Skin of body (tissue), 2 donors: ENCODE results near the gene HPCAL1. TPM values are rescaled to one million over a fixed set of nuclear protein-coding genes. Genes with fewer than 3 reads are reported as not detected.
A peak's percentile ranks its signal among the peaks of the same experiment; 100 is the strongest.
"Not testable (repeated sequence)": the region's sequence is repeated elsewhere in the genome, so short reads cannot be mapped to it uniquely, and the experiment has no call there.

Experiments
- DNase-seq: peaks from one replicate; lab custom pipeline; 2025; lab: John Stamatoyannopoulos, UW
- total RNA-seq: library from RNA; depleted of rRNA; stranded (reverse); fragments of >200 nt; gene quantifications from one replicate; pipeline ENCODE4 v1.2.3, GENCODE V29; 2014

Gene HPCAL1
- total RNA-seq, 1 donor from 2014 or later, result 7.9 TPM

- no peak for DNase-seq
Measured at GRCh38 chr2:10437806-10438205, 135.1 kb downstream of the HPCAL1 start.

- DNase-seq, result no peak
Measured at GRCh38 chr2:10438688-10439087, 136.0 kb downstream of the HPCAL1 start.

- no peak for DNase-seq
Measured at GRCh38 chr2:10439185-10439879, 136.6 kb downstream of the HPCAL1 start.

DNA sequence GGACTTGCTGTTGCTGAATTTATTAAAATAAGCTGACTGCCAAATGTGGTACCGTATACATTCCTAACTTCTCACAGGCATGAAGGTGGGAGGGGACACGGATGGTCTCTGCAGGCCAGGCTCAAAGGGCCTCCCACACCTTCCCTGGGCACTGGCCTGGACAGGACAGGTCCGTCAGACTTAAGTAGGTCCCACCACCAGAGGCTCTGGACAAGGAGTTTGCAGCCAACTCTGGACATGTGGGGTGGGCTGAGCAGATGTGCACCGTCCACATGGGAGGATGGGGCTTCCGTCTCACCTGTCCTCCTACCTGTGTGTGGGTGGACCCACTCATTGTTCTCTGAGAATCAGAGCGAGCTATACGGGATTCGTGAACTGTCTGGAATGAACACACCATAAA lies 137.3 kb downstream of the HPCAL1 start:
- no peak for DNase-seq

GRCh38 chr2:10440736-10441135 lies 138.0 kb downstream of the HPCAL1 start:
- DNase-seq, result no peak

DNA sequence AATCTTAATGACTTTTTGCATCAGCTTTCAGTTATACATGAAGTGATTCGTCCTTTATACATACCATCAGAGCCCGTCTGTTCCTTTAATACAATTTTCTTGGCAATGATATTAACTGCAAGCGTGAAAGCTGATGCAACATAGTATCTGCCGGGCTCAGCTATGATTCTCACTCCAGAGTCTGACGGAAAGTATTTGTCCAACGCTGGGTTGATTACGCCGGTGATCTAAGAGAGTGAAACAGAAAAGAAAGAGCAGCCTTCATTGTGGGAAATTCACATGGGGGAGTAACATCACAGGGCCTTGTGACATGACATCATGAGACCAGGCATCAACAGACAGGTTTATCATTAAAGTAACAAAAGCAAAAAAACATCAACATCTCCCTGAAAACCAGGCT lies 139.2 kb downstream of the HPCAL1 start:
- DNase-seq, result no peak

- DNase-seq, result not testable (repeated sequence)
Measured at GRCh38 chr2:10442469-10443126, 139.9 kb downstream of the HPCAL1 start.

- DNase-seq, result no peak
Measured at GRCh38 chr2:10444463-10444862, 141.8 kb downstream of the HPCAL1 start.

- no peak for DNase-seq
Measured at GRCh38 chr2:10446631-10447030, 143.9 kb downstream of the HPCAL1 start.

- DNase-seq, result peak; percentile 21
Measured at GRCh38 chr2:10447300-10447894, 144.7 kb downstream of the HPCAL1 start.

DNA sequence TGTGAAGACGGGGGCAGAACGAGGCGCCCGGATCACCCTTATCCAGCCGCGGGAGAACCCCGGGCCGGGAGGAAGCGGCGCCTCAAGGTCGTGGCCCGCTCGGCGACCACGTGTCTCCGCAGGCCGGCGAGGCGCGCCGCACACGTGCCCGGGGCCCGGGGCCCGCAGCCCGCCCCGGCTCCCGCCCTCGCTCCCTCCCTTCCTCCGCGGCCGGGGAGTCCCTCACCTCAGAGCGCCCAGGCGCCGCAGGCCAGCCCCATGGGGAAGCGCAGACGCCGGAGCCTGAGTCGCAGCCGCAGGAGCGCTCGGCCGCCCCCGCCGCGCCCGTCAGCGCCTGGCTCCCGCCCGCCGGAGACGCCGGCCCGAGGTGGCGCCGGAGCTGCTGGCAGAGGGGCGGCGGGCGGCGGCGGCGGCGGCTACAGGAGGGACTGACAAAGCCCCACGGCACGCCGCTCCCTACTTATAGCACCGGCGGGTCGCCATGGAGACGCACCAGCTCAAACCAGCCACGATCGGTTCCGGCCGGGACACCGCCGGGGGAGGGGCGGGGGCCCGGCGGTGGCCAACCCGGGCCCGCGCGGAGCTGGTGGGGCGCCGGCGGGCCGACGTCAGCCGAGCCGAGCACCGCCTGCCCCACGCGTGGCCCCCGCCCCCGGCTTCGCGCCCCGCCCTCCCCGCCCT lies 145.3 kb downstream of the HPCAL1 start, which contains the start of gene ODC1:
Gene ODC1 (minus strand): TSS at position 433 of the 681 bp plus-strand sequence. CDS start 3,295 bp downstream, outside the sequence.
- DNase-seq, result peak; percentile 91

- DNase-seq, result peak; percentile 91
Measured at GRCh38 chr2:10448576-10449485, 146.1 kb downstream of the HPCAL1 start.

- DNase-seq, result no peak
Measured at GRCh38 chr2:10449486-10449831, 146.8 kb downstream of the HPCAL1 start.

DNA sequence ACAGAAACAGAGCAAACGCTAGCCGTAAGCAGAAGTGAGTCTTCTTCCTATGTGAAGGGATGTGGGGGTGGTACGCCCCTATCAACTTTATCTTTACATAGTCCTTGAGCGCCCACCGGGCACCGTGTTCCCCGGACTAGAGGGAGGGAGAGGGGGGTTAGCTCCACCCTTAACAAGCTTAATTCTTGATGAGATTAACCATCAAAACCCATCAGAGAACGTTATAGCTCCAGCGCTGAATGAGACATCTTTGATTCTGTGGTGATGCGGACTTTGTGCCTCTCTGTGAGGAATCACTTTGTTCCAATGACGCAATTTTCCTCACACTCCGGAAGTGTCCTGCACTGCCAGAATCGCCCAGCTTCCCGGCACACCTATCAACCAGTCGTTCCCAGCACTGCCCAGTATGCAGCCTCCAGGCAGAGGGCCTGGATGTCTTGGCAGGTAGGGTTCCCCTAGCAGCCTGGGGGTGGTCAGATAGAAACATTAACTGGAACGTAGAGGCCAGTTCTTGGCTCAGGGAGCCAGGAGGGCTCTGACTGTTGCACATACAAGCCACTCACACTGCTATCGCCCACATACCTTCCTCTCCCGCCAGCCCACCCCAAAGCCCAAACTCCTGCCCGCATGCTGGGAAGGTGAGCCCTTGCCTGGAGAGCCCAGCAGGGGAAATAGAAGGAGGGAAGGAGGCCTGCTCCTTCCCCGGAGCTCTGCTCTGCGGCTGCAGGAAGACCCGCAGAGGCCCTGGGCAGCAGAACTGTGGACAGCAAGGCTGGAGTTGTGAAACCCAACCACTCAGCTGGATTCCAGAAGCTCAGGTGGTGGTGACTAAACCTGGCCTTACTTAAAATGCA lies 147.4 kb downstream of the HPCAL1 start:
- DNase-seq, result no peak

DNA sequence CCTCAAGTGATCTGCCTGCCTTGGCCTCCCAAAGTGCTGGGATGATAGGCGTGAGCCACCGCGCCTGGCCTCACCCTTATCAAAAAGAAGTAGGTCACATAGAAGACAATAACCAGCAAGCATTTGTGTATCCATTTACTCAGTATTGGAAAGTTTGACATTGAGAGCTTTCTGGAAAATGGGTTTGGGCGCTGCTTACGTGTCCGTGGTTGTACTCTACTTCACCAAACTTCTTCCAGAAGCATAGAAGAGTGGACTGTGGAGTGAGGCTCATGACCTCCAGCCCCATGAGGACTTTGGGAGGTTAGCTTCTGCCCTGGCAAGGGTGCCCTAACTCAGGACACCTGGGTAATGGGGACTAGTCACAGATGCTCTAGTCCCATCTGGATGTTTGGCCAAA lies 149.1 kb downstream of the HPCAL1 start:
- DNase-seq, result no peak

GRCh38 chr2:10452312-10452711 lies 149.6 kb downstream of the HPCAL1 start:
- DNase-seq, result no peak

- DNase-seq, result no peak
Measured at GRCh38 chr2:10452956-10453904, 150.5 kb downstream of the HPCAL1 start.

DNA sequence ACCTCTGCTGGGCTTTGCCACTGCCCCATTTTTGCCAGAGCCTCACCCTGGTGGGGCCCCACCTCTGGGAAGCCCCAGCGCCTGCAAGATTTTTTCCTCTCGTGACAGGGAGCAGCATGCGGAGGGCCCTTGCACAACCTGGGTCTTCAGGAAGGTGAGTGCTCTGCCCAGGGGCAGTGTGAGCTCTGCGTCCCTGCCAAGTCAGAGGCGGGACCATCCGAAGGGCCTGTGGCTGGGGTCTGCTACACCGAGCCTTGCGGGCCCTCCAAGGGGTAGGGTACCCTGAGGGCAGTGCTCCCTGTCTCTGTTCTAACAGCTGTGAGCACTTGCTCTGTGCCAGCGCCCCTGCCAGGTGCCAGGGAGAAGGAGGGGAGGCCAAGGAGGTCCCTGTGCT lies 151.2 kb downstream of the HPCAL1 start:
- no peak for DNase-seq

DNA sequence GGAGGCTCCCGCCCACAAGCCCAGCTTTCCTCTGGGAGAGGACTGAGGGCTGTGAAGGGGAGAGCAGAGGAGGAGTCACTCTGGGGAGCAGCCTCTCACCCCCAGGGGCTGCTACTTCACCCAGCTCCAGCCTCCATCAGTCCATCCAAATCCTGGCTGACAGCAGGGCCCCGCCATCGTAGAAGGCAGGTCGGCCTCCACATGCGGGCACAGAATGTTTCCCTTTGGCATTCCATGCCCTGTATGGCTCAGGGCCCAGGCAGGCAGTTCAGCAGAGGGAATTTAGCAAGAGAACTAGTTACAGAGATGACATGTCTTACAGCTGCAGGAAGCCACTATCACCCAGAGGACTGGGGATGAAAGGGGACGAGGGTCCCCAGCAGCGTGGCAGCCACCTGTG lies 151.8 kb downstream of the HPCAL1 start:
- DNase-seq, result no peak
